Astrocyte of the spinal cord (primary cell): ENCODE results near the gene KNL1.

Experiments
- DNase-seq: peaks from one replicate; pipeline ENCODE4 v3.0.0; 2011; ENCODE audit warnings: low read depth, low spot score
- H3K4me3 ChIP-seq: 2 replicates; pipeline ENCODE4 v1.5.1; 2011; ENCODE audit warnings: low read depth, mild to moderate bottlenecking, low read length, moderate library complexity
- CTCF ChIP-seq: IDR thresholded peaks from 2 replicates; pipeline ENCODE4 v1.5.1; 2012; ENCODE audit warnings: low read depth, mild to moderate bottlenecking, low read length, inconsistent platforms
- in situ Hi-C: cut with HindIII; loops from 2 replicates; pipeline ENCODE4 v1.10.0; 2017; ENCODE audit warnings: low sequenced_read_pairs

KNL1 gene

GRCh38 chr15:40695469-40695890, 101.4 kb downstream of the KNL1 start:
- TF ChIP-seq CTCF: no peak
- peak overlapping the region; percentile 98 for H3K4me3 ChIP-seq
- peak; percentile 19 for DNase-seq
- in situ Hi-C loops: no loop called here

- H3K4me3 ChIP-seq: peak overlapping the region; percentile 98
- no peak for DNase-seq
- TF ChIP-seq CTCF: no peak
- in situ Hi-C loops: no loop called here
These were observed 102.2 kb downstream of the KNL1 start for GRCh38 chr15:40696228-40696627.

- DNase-seq: no peak
- TF ChIP-seq CTCF: no peak
- in situ Hi-C loops: no loop called here
These were observed 103.9 kb downstream of the KNL1 start for GRCh38 chr15:40697916-40698315.

GRCh38 chr15:40702077-40702476, 108.0 kb downstream of the KNL1 start:
- TF ChIP-seq CTCF: no peak
- in situ Hi-C loops: no loop called here
- H3K4me3 ChIP-seq: no peak overlapping the region
- DNase-seq: peak; percentile 16

More at GRCh38 chr15:40697916-40698315, 103.9 kb downstream of the KNL1 start:
- no peak overlapping the region for H3K4me3 ChIP-seq

- no peak overlapping the region for H3K4me3 ChIP-seq
- no peak for DNase-seq
- in situ Hi-C loops: no loop called here
- TF ChIP-seq CTCF: no peak
These were observed 112.1 kb downstream of the KNL1 start for GRCh38 chr15:40706121-40706520.
